Stomach (tissue), 4 donors: ENCODE measurements around the gene ENTPD8.

Experiments used
- CTCF ChIP-seq, 7 experiments: fragments of 450-650 bp in 4 of 7; fragments of 200-600 bp in 3 of 7; sonication (generic) in 3 of 7; IDR thresholded peaks; one replicate each; pipeline ENCODE4 v1.5.1; 2016 to 2019; ENCODE audit warnings: antibody characterized with exemption in 7 of 7, control low read depth in 2 of 7, mild to moderate bottlenecking in 1 of 7
- EP300 ChIP-seq: sonication (generic); formaldehyde crosslinking; IDR thresholded peaks from one replicate; pipeline ENCODE4 v1.6.1; 2017; ENCODE audit warnings: antibody characterized with exemption
- POLR2A ChIP-seq, 4 donors: fragments of 450-650 bp; IDR thresholded peaks; one replicate each; pipeline ENCODE4 v1.6.1; 2016; ENCODE audit warnings: antibody characterized with exemption in 4 of 4, control low read depth in 2 of 4, mild to moderate bottlenecking in 1 of 4, moderate library complexity in 1 of 4
- POLR2AphosphoS5 ChIP-seq, 3 donors: sonication (generic); formaldehyde crosslinking; IDR thresholded peaks; one replicate each; pipeline ENCODE4 v1.6.1; 2016; ENCODE audit warnings: antibody characterized with exemption in 3 of 3

- TF ChIP-seq POLR2AphosphoS5 (IDR thresholded peaks at IDR 0.05), result no peak
- TF ChIP-seq CTCF (IDR thresholded peaks at IDR 0.05), result no peak
- TF ChIP-seq POLR2A (IDR thresholded peaks at IDR 0.05), result no peak
- no peak for TF ChIP-seq EP300
Measured at GRCh38 chr9:137462986-137463930, 22.1 kb upstream of the ENTPD8 start.
